NCI-H1048 (cell line): ENCODE measurements around the gene CD69.

Source experiments
- DNase-seq: peaks from one replicate; lab custom pipeline; 2025; lab: John Stamatoyannopoulos, UW

Gene CD69

GRCh38 chr12:9781360-9781759 is 20.7 kb upstream of the CD69 start:
- no peak for DNase-seq

- DNase-seq = no peak
These were observed 18.5 kb upstream of the CD69 start for GRCh38 chr12:9779209-9779608.

GRCh38 chr12:9776781-9777180 is 16.1 kb upstream of the CD69 start:
- DNase-seq = no peak

GRCh38 chr12:9773216-9773877 is 12.6 kb upstream of the CD69 start:
- DNase-seq = no peak

DNA sequence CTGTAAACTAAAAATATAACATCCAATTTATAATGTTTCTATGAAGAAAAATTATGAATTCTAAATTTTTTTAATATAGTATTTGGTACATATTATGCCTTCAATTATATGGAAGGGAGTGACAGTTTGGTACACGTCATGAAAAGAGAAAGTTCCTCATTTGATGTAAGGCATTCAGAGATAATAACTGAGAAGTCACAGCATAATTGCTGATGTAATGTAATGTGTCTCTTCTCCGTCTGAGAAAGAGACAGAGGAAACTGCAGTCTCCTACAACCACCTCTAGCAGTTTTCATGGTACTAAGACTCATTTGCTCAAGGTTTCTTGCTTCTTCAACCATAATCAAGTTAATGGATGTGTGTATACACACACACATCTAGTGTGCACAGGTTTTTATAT is 2.3 kb upstream of the CD69 start:
- DNase-seq = no peak

- DNase-seq = no peak
These were observed 1.7 kb upstream of the CD69 start for GRCh38 chr12:9762369-9762768.

DNA sequence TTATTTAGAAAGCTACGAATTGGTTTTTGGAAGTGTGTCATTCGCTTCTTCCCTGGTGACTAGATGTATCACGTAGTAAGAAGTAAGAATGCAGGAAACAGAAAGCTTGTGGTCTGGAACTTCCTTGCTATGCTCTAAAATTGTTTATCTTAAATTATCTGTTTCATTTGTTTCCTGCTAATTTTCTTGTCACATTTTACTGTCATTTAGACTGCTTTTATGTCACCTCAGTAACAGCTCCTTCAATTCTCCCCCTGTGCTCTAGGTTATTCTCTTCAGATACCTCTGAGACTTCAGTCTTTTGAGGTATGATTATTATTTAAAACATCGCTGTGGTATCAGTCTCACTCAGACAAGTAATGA is 699 bp upstream of the CD69 start:
- DNase-seq = no peak

GRCh38 chr12:9760120-9760519 is 581 bp downstream of the CD69 start:
- no peak for DNase-seq

- no peak for DNase-seq
These were observed 1.0 kb downstream of the CD69 start for GRCh38 chr12:9759694-9760093.

GRCh38 chr12:9758119-9758518 is 2.6 kb downstream of the CD69 start:
- DNase-seq = no peak

DNA sequence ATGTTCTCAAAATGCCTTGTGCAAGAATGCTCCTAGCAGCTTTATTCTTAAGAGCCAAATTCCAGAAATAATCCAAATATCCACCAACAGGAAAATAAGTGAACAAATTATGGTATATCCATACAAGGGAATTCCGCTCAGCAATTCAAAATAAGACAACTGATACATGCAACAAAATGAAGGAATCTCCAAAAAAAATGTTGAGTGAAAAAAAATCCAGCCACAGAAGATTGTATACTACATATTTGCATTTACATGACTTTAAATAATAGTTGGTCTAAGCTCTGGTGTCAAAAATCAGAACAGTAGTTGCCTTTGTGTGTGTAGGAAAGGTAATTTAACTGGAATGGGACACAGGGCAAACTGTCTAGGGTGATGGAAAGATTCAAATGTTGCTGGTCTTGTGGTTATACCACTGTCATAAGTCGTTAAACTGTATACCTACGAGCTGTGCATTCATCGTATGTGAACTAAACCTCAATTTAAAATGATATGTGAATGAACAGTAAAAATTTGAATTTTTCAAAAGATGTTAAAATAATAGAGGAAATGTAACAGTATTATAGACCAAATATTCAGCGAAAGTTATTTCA is 3.2 kb downstream of the CD69 start:
- no peak for DNase-seq

GRCh38 chr12:9756706-9757105 is 4.0 kb downstream of the CD69 start:
- no peak for DNase-seq

DNA sequence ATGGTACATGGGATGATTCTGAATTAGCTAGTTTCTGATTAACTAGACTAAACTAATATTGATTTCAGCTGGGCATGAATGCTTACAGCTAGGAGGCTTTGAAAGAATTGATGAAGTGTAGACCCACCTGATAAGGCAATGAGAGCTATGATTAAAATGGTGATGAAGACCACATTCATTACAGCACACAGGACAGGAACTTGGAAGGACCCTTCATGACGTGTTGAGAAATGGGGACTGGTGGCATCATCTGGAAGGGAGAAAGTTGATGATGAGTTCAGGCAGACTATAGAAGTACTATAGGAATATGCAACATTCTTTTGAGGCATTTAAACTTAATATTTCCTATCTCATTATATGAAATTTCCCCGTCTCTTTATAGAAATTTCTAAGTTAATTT is 4.5 kb downstream of the CD69 start:
- DNase-seq = no peak

GRCh38 chr12:9755567-9755966 is 5.1 kb downstream of the CD69 start:
- no peak for DNase-seq

GRCh38 chr12:9755035-9755434 is 5.7 kb downstream of the CD69 start:
- no peak for DNase-seq

GRCh38 chr12:9754099-9754927 is 6.4 kb downstream of the CD69 start:
- no peak for DNase-seq

DNA sequence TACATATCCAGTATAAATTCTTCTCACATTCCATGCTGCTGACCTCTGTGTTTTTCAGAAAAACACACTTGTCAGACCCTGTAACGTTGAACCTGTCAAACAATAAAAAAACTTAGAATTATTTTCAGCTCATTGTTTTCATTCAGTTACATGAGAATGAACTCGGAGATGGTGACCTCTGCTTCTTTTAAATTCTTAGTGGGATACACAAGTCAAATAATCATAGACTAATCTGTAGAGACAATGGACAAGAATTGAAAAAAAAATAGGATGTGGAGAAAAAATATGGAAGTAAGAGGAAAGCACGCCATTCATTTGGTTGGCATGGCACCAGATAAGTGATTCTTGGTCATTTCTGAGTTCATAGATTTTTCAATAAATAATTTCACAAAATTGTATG is 7.2 kb downstream of the CD69 start:
- DNase-seq = no peak

DNA sequence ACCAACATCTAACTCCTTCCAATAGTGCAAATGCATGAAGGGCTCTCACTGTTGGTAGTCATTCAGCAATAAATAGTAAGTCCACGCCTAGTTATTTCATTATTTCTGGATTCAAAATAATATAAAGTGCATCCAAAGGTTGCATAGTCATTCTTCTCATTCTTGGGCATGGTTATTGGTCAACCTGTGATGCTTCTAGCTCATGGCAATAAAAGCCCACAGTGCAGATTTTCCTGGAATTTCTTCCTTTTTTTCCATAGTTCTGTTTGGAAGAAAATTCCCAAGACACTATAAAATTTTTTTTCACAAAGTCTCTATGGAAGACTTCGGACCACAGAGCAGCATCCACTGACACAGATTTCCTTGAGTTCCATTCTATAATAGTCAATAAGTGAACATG is 7.6 kb downstream of the CD69 start:
- DNase-seq = no peak

DNA sequence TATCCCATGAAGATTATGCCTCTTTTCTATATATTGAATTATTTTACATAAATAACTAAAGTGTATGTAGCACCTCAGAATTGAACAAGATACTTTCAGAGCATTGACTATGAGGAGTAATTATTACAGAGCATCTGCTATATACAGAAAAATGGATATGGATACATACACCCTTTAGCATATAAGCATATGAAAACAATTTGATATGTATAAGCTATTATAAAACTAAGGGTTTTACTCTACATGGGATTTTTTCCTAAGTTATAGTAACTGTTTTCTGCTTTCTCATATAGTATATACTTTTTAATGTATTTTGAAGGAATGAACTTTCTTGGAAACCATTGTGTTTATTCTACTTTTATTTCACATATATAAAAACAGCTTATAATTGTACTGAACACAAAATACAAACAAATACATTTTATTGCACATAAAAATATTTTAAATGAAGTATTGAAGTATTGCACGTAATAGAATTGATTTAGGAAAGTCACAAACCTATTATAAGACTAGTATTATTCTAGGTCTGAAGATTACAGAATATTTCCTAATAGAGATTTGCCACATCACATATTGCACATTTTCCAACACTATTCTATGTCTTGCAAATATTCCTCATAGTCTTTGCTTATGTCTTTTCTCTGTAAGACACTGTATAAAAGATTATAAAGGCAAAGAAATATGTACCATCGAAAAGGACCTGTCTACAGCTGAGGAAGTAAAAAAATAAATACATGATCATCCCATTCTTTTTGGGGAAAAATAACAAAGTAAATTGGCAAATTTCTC is 8.4 kb downstream of the CD69 start:
- DNase-seq = no peak

GRCh38 chr12:9751204-9752144 is 9.2 kb downstream of the CD69 start:
- no peak for DNase-seq
